GM12878 (cell line): Measurements from ENCODE around the gene CCDC85A. TPM values are rescaled to one million over a fixed set of nuclear protein-coding genes. Genes with fewer than 3 reads are reported as not detected.

Experiments used
- ATAC-seq: fragments of 200-7000 bp; cut with Tn5 transposase; 3 replicates; pipeline ENCODE4 v1.9.1; 2020; ENCODE audit warnings: mild to moderate bottlenecking, moderate library complexity
- BruUV-seq: library from RNA; stranded (reverse); fragments of 400-500 nt; replicated peaks from 2 replicates; lab custom pipeline; 2021; lab: Mats Ljungman, UMichigan
- CTCF ChIA-PET: fragments of 300-600 bp; sonication (Branson Sonifier 250); formaldehyde crosslinking; extraction: SDS; loops from one replicate; lab custom pipeline; 2021; ENCODE audit warnings: inconsistent platforms; lab: Yijun Ruan, JAX
- POLR2A ChIA-PET: fragments of 350-600 bp; formaldehyde crosslinking; extraction: SDS; loops from one replicate; lab custom pipeline; 2021; ENCODE audit warnings: inconsistent platforms; lab: Charles Lee
- RAD21 ChIA-PET: fragments of 300-600 bp; sonication (Branson Sonifier 250); formaldehyde crosslinking; loops from one replicate; lab custom pipeline; 2023; ENCODE audit warnings: antibody characterized with exemption; ENCODE audit not compliant: unreplicated experiment; lab: Charles Lee
- SMC1A ChIA-PET: fragments of 300-600 bp; sonication (Branson Sonifier 250); formaldehyde crosslinking; loops from one replicate; lab custom pipeline; 2023; ENCODE audit not compliant: unreplicated experiment, uncharacterized antibody; lab: Charles Lee
- DNase-seq: peaks from one replicate; pipeline ENCODE4 v3.0.0-alpha.2; 2011; ENCODE audit warnings: low read depth, low spot score
- FAIRE-seq: peaks from 3 replicates; lab custom pipeline; 2011; peaks lifted over from hg19 to GRCh38; lab: Jason Lieb, UNC
- H2AFZ ChIP-seq: 2 replicates; pipeline ENCODE4 v1.6.0; 2011; ENCODE audit warnings: low read depth, low read length, control low read depth; ENCODE audit not compliant: control insufficient read depth
- H3K27ac ChIP-seq: 2 replicates; pipeline ENCODE4 v1.5.1; 2011; ENCODE audit warnings: control low read depth; ENCODE audit not compliant: control insufficient read depth, insufficient read depth
- H3K27me3 ChIP-seq, 2 experiments: replicated peaks in 1 of 2; 2 replicates each; pipeline versions ENCODE4 v1.6.0 to v1.6.1; 2011; ENCODE audit warnings: low read length in 1 of 2; ENCODE audit not compliant: control insufficient read depth in 2 of 2, insufficient read depth in 2 of 2
- H3K36me3 ChIP-seq, 2 experiments: 2 replicates each; pipeline ENCODE4 v1.5.1; 2011; ENCODE audit warnings: low read length in 1 of 2; ENCODE audit not compliant: control insufficient read depth in 2 of 2, insufficient read depth in 2 of 2
- H3K4me1 ChIP-seq: 2 replicates; pipeline ENCODE4 v1.6.1; 2011; ENCODE audit warnings: mild to moderate bottlenecking, low read length, moderate library complexity, mixed read lengths; ENCODE audit not compliant: control insufficient read depth, insufficient read depth
- H3K4me2 ChIP-seq: 2 replicates; pipeline ENCODE4 v1.6.0; 2011; ENCODE audit warnings: control low read depth; ENCODE audit not compliant: control insufficient read depth, insufficient read depth
- H3K4me3 ChIP-seq: fragments of 200-600 bp; sonication (generic); 2 replicates; pipeline ENCODE4 v1.5.1; 2016
- H3K79me2 ChIP-seq: 2 replicates; pipeline ENCODE4 v1.6.0; 2011; ENCODE audit warnings: low read length; ENCODE audit not compliant: control insufficient read depth, insufficient read depth
- H3K9ac ChIP-seq: 2 replicates; pipeline ENCODE4 v1.8.0; 2011; ENCODE audit warnings: low read length, control low read depth, mixed read lengths; ENCODE audit not compliant: control insufficient read depth, insufficient read depth
- H3K9me3 ChIP-seq: replicated peaks from 3 replicates; pipeline ENCODE4 v1.5.1; 2011; ENCODE audit warnings: mild to moderate bottlenecking, low read length; ENCODE audit not compliant: control insufficient read depth, insufficient read depth
- H4K20me1 ChIP-seq: 2 replicates; pipeline ENCODE4 v1.6.0; 2011; ENCODE audit not compliant: control insufficient read depth, insufficient read depth
- BMI1 ChIP-seq: fragments of 450-650 bp; IDR thresholded peaks from 2 replicates; pipeline ENCODE4 v1.6.1; 2016; ENCODE audit warnings: mild to moderate bottlenecking, moderate library complexity, borderline replicate concordance
- BRCA1 ChIP-seq: IDR thresholded peaks from 2 replicates; pipeline ENCODE4 v1.6.1; 2011; ENCODE audit warnings: low read depth, low read length, improper control_type of control experiment
- E4F1 ChIP-seq: fragments of 450-650 bp; IDR thresholded peaks from 2 replicates; pipeline ENCODE4 v1.6.1; 2018; ENCODE audit warnings: borderline replicate concordance, mild to moderate bottlenecking; ENCODE audit not compliant: partially characterized antibody
- EP300 ChIP-seq, 2 experiments: fragments of 150-350 bp in 1 of 2; IDR thresholded peaks; 2 replicates each; pipeline ENCODE4 v1.6.1; 2011 to 2012; ENCODE audit warnings: low read depth in 2 of 2, low read length in 2 of 2, borderline replicate concordance in 1 of 2, improper control_type of control experiment in 1 of 2, inconsistent platforms in 1 of 2; ENCODE audit not compliant: control insufficient read depth in 1 of 2
- FOS ChIP-seq: IDR thresholded peaks from 3 replicates; pipeline ENCODE4 v1.6.1; 2011; ENCODE audit warnings: borderline replicate concordance; ENCODE audit not compliant: insufficient read length; ENCODE audit errors: extremely low read depth
- GABPA ChIP-seq: IDR thresholded peaks from 2 replicates; pipeline ENCODE4 v1.6.1; 2014; ENCODE audit warnings: antibody characterized with exemption, low read depth, mild to moderate bottlenecking, inconsistent platforms
- HCFC1 ChIP-seq: fragments of 150-350 bp; IDR thresholded peaks from 2 replicates; pipeline ENCODE4 v1.6.1; 2014; ENCODE audit warnings: low read length
- HDAC6 ChIP-seq: fragments of 200-600 bp; sonication (generic); IDR thresholded peaks from one replicate; pipeline ENCODE4 v1.8.0; 2017; ENCODE audit warnings: antibody characterized with exemption; ENCODE audit not compliant: unreplicated experiment
- IKZF2 ChIP-seq, 2 experiments: fragments of 450-650 bp; IDR thresholded peaks; 2 replicates each; pipeline ENCODE4 v1.6.1; 2017; ENCODE audit warnings: mild to moderate bottlenecking in 2 of 2, moderate library complexity in 2 of 2
- IRF5 ChIP-seq: fragments of 450-650 bp; IDR thresholded peaks from 2 replicates; pipeline ENCODE4 v1.6.1; 2017; ENCODE audit warnings: borderline replicate concordance
- KLF5 ChIP-seq: fragments of 450-650 bp; IDR thresholded peaks from 2 replicates; pipeline ENCODE4 v1.6.1; 2014; ENCODE audit warnings: mild to moderate bottlenecking; ENCODE audit not compliant: partially characterized antibody
- NFYA ChIP-seq: IDR thresholded peaks from 2 replicates; pipeline ENCODE4 v1.6.1; 2011; ENCODE audit warnings: low read depth, mild to moderate bottlenecking, low read length, improper control_type of control experiment, borderline replicate concordance
- NRF1 ChIP-seq: conservative IDR thresholded peaks from 2 replicates; pipeline ENCODE4 v1.6.1; 2011; ENCODE audit warnings: mild to moderate bottlenecking, low read depth, low read length, improper control_type of control experiment
- POLR2A ChIP-seq: IDR thresholded peaks from 2 replicates; pipeline ENCODE4 v1.6.1; 2011; ENCODE audit warnings: low read depth, mild to moderate bottlenecking, low read length
- SREBF2 ChIP-seq: IDR thresholded peaks from 2 replicates; pipeline ENCODE4 v1.6.1; 2012; ENCODE audit warnings: mild to moderate bottlenecking, low read length
- ZBED1 ChIP-seq: IDR thresholded peaks from 2 replicates; pipeline ENCODE4 v1.6.1; 2016; ENCODE audit warnings: borderline replicate concordance
- ZBTB40 ChIP-seq: fragments of 450-650 bp; IDR thresholded peaks from 2 replicates; pipeline ENCODE4 v1.6.1; 2016; ENCODE audit warnings: mild to moderate bottlenecking, moderate library complexity, borderline replicate concordance
- WGBS: methylation state at CpG from one replicate; pipeline ENCODE4 v1.1.6; 2016; ENCODE audit warnings: low lambda C conversion rate; ENCODE audit not compliant: insufficient replicate concordance, insufficient coverage; ENCODE audit errors: missing lambda C conversion rate; 5-methylcytosine and 5-hydroxymethylcytosine counted together
- in situ Hi-C: fragments of 300-500 bp; cut with MboI; formaldehyde crosslinking; loops from 9 replicates; pipeline ENCODE4 v1.14.3; 2018; ENCODE audit warnings: mixed read lengths
- intact Hi-C: fragments of 100-400 bp; cut with micrococcal nuclease; formaldehyde crosslinking; loops from one replicate; pipeline ENCODE4 v1.14.2; 2022; ENCODE audit not compliant: unreplicated experiment
- polyA plus RNA-seq, 11 experiments: library from polyadenylated mRNA; depleted of rRNA in 4 of 11; unstranded in 6 of 11; stranded (reverse) in 5 of 11; fragments of >200 nt; fragmentation: Nextera tagmentation in 4 of 11; fragmentation: Illumina TruSeq in 1 of 11; extraction: Ambion mirVana in 4 of 11; extraction: Trizol in 1 of 11; gene quantifications; 1 replicate in 1 of 11; 2 replicates in 10 of 11; pipeline versions ENCODE4 v1.2.1 to v1.2.3, GENCODE V29; 2011 to 2016; ENCODE audit warnings: inconsistent platforms in 2 of 11, missing spikeins in 2 of 11, low read depth in 1 of 11
- total RNA-seq, 4 experiments: library from RNA; depleted of rRNA in 3 of 4; stranded (reverse); fragments of >200 nt in 3 of 4; fragmentation: Illumina TruSeq in 1 of 4; extraction: Trizol in 1 of 4; gene quantifications; 2 replicates each; pipeline versions ENCODE4 v1.2.1 to v1.2.3, GENCODE V29; 2013 to 2021

CCDC85A gene
- total and polyA plus RNA-seq, 10 of the 15 experiments (the other 5 are each of a cell fraction or from before 2014, with no cell fraction given): 0.02 to 0.57 (median 0.04) TPM; not detected in 7

GRCh38 chr2:56231361-56231760, 47.6 kb downstream of the CCDC85A start (continued):
- TF ChIP-seq ZBED1: no peak
- TF ChIP-seq BMI1: no peak
- TF ChIP-seq NRF1: no peak
- TF ChIP-seq, all 136 proteins: peak for 0

- BruUV-seq: no TSS peak
- ChIA-PET POLR2A (no interaction called here), SMC1A (no interaction called here), CTCF (no interaction called here), RAD21 (no interaction called here)
- Histone ChIP-seq H3K4me3 (no peak overlapping the region), H3K79me2 (no peaks in the 10 kb centered on the region), H2AFZ (no peak overlapping the region), H3K27ac (no peak overlapping the region), H4K20me1 (no peaks in the 10 kb centered on the region), H3K27me3 (no peaks in the 10 kb centered on the region), H3K9me3 (no peaks in the 10 kb centered on the region), H3K4me2 (no peak overlapping the region), H3K36me3 (no peaks in the 10 kb centered on the region), H3K9ac (no peak overlapping the region), H3K4me1 (no peaks in the 10 kb centered on the region)
- no peak for DNase-seq
- no peak for ATAC-seq
- intact Hi-C loops: no loop called here
- WGBS: 0% methylated on average over 2 of the region's 2 CpGs
- in situ Hi-C loops: no loop called here
- FAIRE-seq: no peak
- no peak for TF ChIP-seq SREBF2
- no peak for TF ChIP-seq NFYA
- TF ChIP-seq ZBTB40: no peak
- no peak for TF ChIP-seq POLR2A
- no peak for TF ChIP-seq KLF5
- no peak for TF ChIP-seq IKZF2 (IDR thresholded peaks at IDR 0.05)
- TF ChIP-seq E4F1: no peak
- TF ChIP-seq BRCA1: no peak
- no peak for TF ChIP-seq HCFC1
- no peak for TF ChIP-seq IRF5
- TF ChIP-seq GABPA: no peak
- TF ChIP-seq HDAC6: no peak
- no peak for TF ChIP-seq FOS
- TF ChIP-seq EP300 (IDR thresholded peaks at IDR 0.05; ENCODE audit: borderline replicate concordance in 1 of 2, control insufficient read depth in 1 of 2, low read depth in 2 of 2, low read length in 2 of 2): no peak
Measured at GRCh38 chr2:56232912-56233311, 49.1 kb downstream of the CCDC85A start.
